GM12878 (cell line): ENCODE results near the gene ESPL1. TPM values are rescaled to one million over a fixed set of nuclear protein-coding genes. Genes with fewer than 3 reads are reported as not detected.

Experiments
- ATAC-seq: fragments of 200-7000 bp; cut with Tn5 transposase; 3 replicates; pipeline ENCODE4 v1.9.1; 2020; ENCODE audit warnings: mild to moderate bottlenecking, moderate library complexity
- BruUV-seq: library from RNA; stranded (reverse); fragments of 400-500 nt; replicated peaks from 2 replicates; lab custom pipeline; 2021; lab: Mats Ljungman, UMichigan
- CTCF ChIA-PET: fragments of 300-600 bp; sonication (Branson Sonifier 250); formaldehyde crosslinking; extraction: SDS; loops from one replicate; lab custom pipeline; 2021; ENCODE audit warnings: inconsistent platforms; lab: Yijun Ruan, JAX
- POLR2A ChIA-PET: fragments of 350-600 bp; formaldehyde crosslinking; extraction: SDS; loops from one replicate; lab custom pipeline; 2021; ENCODE audit warnings: inconsistent platforms; lab: Charles Lee
- RAD21 ChIA-PET: fragments of 300-600 bp; sonication (Branson Sonifier 250); formaldehyde crosslinking; loops from one replicate; lab custom pipeline; 2023; ENCODE audit warnings: antibody characterized with exemption; ENCODE audit not compliant: unreplicated experiment; lab: Charles Lee
- SMC1A ChIA-PET: fragments of 300-600 bp; sonication (Branson Sonifier 250); formaldehyde crosslinking; loops from one replicate; lab custom pipeline; 2023; ENCODE audit not compliant: unreplicated experiment, uncharacterized antibody; lab: Charles Lee
- DNase-seq: peaks from one replicate; pipeline ENCODE4 v3.0.0-alpha.2; 2011; ENCODE audit warnings: low read depth, low spot score
- FAIRE-seq: peaks from 3 replicates; lab custom pipeline; 2011; peaks lifted over from hg19 to GRCh38; lab: Jason Lieb, UNC
- H2AFZ ChIP-seq: 2 replicates; pipeline ENCODE4 v1.6.0; 2011; ENCODE audit warnings: low read depth, low read length, control low read depth; ENCODE audit not compliant: control insufficient read depth
- H3K27ac ChIP-seq: 2 replicates; pipeline ENCODE4 v1.5.1; 2011; ENCODE audit warnings: control low read depth; ENCODE audit not compliant: control insufficient read depth, insufficient read depth
- H3K27me3 ChIP-seq, 2 experiments: replicated peaks in 1 of 2; 2 replicates each; pipeline versions ENCODE4 v1.6.0 to v1.6.1; 2011; ENCODE audit warnings: low read length in 1 of 2; ENCODE audit not compliant: control insufficient read depth in 2 of 2, insufficient read depth in 2 of 2
- H3K36me3 ChIP-seq, 2 experiments: 2 replicates each; pipeline ENCODE4 v1.5.1; 2011; ENCODE audit warnings: low read length in 1 of 2; ENCODE audit not compliant: control insufficient read depth in 2 of 2, insufficient read depth in 2 of 2
- H3K4me1 ChIP-seq: 2 replicates; pipeline ENCODE4 v1.6.1; 2011; ENCODE audit warnings: mild to moderate bottlenecking, low read length, moderate library complexity, mixed read lengths; ENCODE audit not compliant: control insufficient read depth, insufficient read depth
- H3K4me2 ChIP-seq: 2 replicates; pipeline ENCODE4 v1.6.0; 2011; ENCODE audit warnings: control low read depth; ENCODE audit not compliant: control insufficient read depth, insufficient read depth
- H3K4me3 ChIP-seq: fragments of 200-600 bp; sonication (generic); 2 replicates; pipeline ENCODE4 v1.5.1; 2016
- H3K79me2 ChIP-seq: 2 replicates; pipeline ENCODE4 v1.6.0; 2011; ENCODE audit warnings: low read length; ENCODE audit not compliant: control insufficient read depth, insufficient read depth
- H3K9ac ChIP-seq: 2 replicates; pipeline ENCODE4 v1.8.0; 2011; ENCODE audit warnings: low read length, control low read depth, mixed read lengths; ENCODE audit not compliant: control insufficient read depth, insufficient read depth
- H3K9me3 ChIP-seq: replicated peaks from 3 replicates; pipeline ENCODE4 v1.5.1; 2011; ENCODE audit warnings: mild to moderate bottlenecking, low read length; ENCODE audit not compliant: control insufficient read depth, insufficient read depth
- H4K20me1 ChIP-seq: 2 replicates; pipeline ENCODE4 v1.6.0; 2011; ENCODE audit not compliant: control insufficient read depth, insufficient read depth
- FOXM1 ChIP-seq: IDR thresholded peaks from 2 replicates; pipeline ENCODE4 v1.6.1; 2012; ENCODE audit warnings: low read depth, mild to moderate bottlenecking, inconsistent platforms, low read length, moderate library complexity
- MTA2 ChIP-seq: fragments of 450-650 bp; IDR thresholded peaks from 2 replicates; pipeline ENCODE4 v1.6.1; 2016; ENCODE audit warnings: low read depth, mild to moderate bottlenecking, moderate library complexity
- NFXL1 ChIP-seq: fragments of 450-650 bp; IDR thresholded peaks from 2 replicates; pipeline ENCODE4 v1.6.1; 2017; ENCODE audit warnings: antibody characterized with exemption, mild to moderate bottlenecking, borderline replicate concordance
- NFYA ChIP-seq: IDR thresholded peaks from 2 replicates; pipeline ENCODE4 v1.6.1; 2011; ENCODE audit warnings: low read depth, mild to moderate bottlenecking, low read length, improper control_type of control experiment, borderline replicate concordance
- POLR2AphosphoS5 ChIP-seq: IDR thresholded peaks from 2 replicates; pipeline ENCODE4 v1.6.1; 2011; ENCODE audit warnings: mild to moderate bottlenecking, low read length, inconsistent platforms
- SREBF2 ChIP-seq: IDR thresholded peaks from 2 replicates; pipeline ENCODE4 v1.6.1; 2012; ENCODE audit warnings: mild to moderate bottlenecking, low read length
- SRF ChIP-seq, 2 experiments: IDR thresholded peaks; 2 replicates each; pipeline ENCODE4 v1.6.1; 2011; ENCODE audit warnings: low read depth in 2 of 2, low read length in 2 of 2, mild to moderate bottlenecking in 1 of 2, moderate library complexity in 1 of 2
- ZBED1 ChIP-seq: IDR thresholded peaks from 2 replicates; pipeline ENCODE4 v1.6.1; 2016; ENCODE audit warnings: borderline replicate concordance
- ZSCAN29 ChIP-seq: fragments of 450-650 bp; IDR thresholded peaks from 2 replicates; pipeline ENCODE4 v1.6.1; 2017; ENCODE audit warnings: mild to moderate bottlenecking, moderate library complexity
- WGBS: methylation state at CpG from one replicate; pipeline ENCODE4 v1.1.6; 2016; ENCODE audit warnings: low lambda C conversion rate; ENCODE audit not compliant: insufficient replicate concordance, insufficient coverage; ENCODE audit errors: missing lambda C conversion rate; 5-methylcytosine and 5-hydroxymethylcytosine counted together
- in situ Hi-C: fragments of 300-500 bp; cut with MboI; formaldehyde crosslinking; loops from 9 replicates; pipeline ENCODE4 v1.14.3; 2018; ENCODE audit warnings: mixed read lengths
- intact Hi-C: fragments of 100-400 bp; cut with micrococcal nuclease; formaldehyde crosslinking; loops from one replicate; pipeline ENCODE4 v1.14.2; 2022; ENCODE audit not compliant: unreplicated experiment
- polyA plus RNA-seq, 11 experiments: library from polyadenylated mRNA; depleted of rRNA in 4 of 11; unstranded in 6 of 11; stranded (reverse) in 5 of 11; fragments of >200 nt; fragmentation: Nextera tagmentation in 4 of 11; fragmentation: Illumina TruSeq in 1 of 11; extraction: Ambion mirVana in 4 of 11; extraction: Trizol in 1 of 11; gene quantifications; 1 replicate in 1 of 11; 2 replicates in 10 of 11; pipeline versions ENCODE4 v1.2.1 to v1.2.3, GENCODE V29; 2011 to 2016; ENCODE audit warnings: inconsistent platforms in 2 of 11, missing spikeins in 2 of 11, low read depth in 1 of 11
- total RNA-seq, 4 experiments: library from RNA; depleted of rRNA in 3 of 4; stranded (reverse); fragments of >200 nt in 3 of 4; fragmentation: Illumina TruSeq in 1 of 4; extraction: Trizol in 1 of 4; gene quantifications; 2 replicates each; pipeline versions ENCODE4 v1.2.1 to v1.2.3, GENCODE V29; 2013 to 2021
- TF ChIP-seq, protein P1 (sequence below): fragments of 450-650 bp; IDR thresholded peaks from 2 replicates; pipeline ENCODE4 v1.6.1; 2016; ENCODE audit warnings: mild to moderate bottlenecking
- TF ChIP-seq, protein P2 (sequence below): fragments of 450-650 bp; IDR thresholded peaks from 2 replicates; pipeline ENCODE4 v1.6.1; 2017; ENCODE audit warnings: antibody characterized with exemption, mild to moderate bottlenecking, moderate library complexity

ESPL1 gene
- total and polyA plus RNA-seq, 10 of the 15 experiments (the other 5 are each of a cell fraction or from before 2014, with no cell fraction given) = 2.1 to 61.9 (median 21.2) TPM

DNA sequence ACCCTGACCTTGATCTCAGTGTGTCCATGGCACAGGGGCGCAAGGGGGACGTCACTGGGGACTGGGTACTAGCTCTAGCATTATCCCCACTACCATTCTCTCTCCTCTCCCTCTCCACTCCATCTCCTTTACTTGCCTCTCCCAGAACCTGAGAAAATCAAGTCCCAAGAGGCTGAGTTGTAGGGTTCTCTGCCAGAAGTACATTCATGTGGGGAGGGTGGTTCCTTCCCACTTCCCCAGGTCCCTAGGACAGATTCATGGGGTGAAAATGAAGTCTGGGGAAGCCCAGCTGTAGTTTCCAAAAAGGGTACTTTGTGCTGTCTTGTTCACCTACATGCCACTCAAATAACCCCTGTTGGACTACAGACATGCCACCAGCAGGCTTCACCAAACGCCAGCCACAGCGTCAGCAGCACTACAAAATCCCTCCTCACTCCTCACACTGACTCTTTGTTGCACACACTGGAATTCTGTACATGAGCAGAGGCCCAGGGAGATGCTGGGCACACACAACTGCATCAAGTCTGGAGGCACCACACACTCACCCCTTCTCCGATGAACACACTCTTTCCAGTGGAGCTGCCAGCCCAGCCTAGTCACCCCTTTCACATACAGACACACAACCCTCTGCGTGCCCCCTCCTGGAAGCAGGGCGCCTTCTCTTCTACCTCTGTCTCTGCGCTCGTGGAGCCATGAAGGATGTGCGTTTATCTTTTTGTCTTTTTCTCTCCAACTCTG is 43.0 kb upstream of the ESPL1 start:
- Histone ChIP-seq H4K20me1 (no peaks in the 10 kb centered on the region), H3K9ac (no peak overlapping the region), H3K79me2 (no peaks in the 10 kb centered on the region), H3K36me3 (no peaks in the 10 kb centered on the region), H3K27ac (no peak overlapping the region), H3K4me1 (peaks cover 10% of the 10 kb centered on the region), H3K27me3 (no peaks in the 10 kb centered on the region), H3K9me3 (no peaks in the 10 kb centered on the region), H2AFZ (no peak overlapping the region), H3K4me2 (no peak overlapping the region), H3K4me3 (no peak overlapping the region)
- ChIA-PET RAD21 (no interaction called here), CTCF (interaction anchor here (0.8 to 1.4 kb wide), 4 partner anchors 9 to 28 kb away, joined by 3 to 6 read pairs (median 3); no protein-coding TSS in a partner anchor), SMC1A (interaction anchor here (1.1 kb wide), 2 partner anchors 8 to 43 kb away, joined by 4 read pairs; partner anchors contain the start of gene ESPL1), POLR2A (no interaction called here)
- ATAC-seq (no peak), FAIRE-seq (no peak), DNase-seq (no peak)
- 58% methylated on average over 10 of the region's 10 CpGs for WGBS
- no TSS peak for BruUV-seq
- intact Hi-C loops = loop anchor here (5.0 kb wide), 1 partner anchor 42 kb away; the partner anchor contains the start of gene ESPL1
- in situ Hi-C loops = no loop called here
- TF ChIP-seq FOXM1 (no peak), ZSCAN29 (no peak), NFXL1 (no peak), SRF (IDR thresholded peaks at IDR 0.05; ENCODE audit: low read depth in 2 of 2, low read length in 2 of 2) (no peak)

DNA sequence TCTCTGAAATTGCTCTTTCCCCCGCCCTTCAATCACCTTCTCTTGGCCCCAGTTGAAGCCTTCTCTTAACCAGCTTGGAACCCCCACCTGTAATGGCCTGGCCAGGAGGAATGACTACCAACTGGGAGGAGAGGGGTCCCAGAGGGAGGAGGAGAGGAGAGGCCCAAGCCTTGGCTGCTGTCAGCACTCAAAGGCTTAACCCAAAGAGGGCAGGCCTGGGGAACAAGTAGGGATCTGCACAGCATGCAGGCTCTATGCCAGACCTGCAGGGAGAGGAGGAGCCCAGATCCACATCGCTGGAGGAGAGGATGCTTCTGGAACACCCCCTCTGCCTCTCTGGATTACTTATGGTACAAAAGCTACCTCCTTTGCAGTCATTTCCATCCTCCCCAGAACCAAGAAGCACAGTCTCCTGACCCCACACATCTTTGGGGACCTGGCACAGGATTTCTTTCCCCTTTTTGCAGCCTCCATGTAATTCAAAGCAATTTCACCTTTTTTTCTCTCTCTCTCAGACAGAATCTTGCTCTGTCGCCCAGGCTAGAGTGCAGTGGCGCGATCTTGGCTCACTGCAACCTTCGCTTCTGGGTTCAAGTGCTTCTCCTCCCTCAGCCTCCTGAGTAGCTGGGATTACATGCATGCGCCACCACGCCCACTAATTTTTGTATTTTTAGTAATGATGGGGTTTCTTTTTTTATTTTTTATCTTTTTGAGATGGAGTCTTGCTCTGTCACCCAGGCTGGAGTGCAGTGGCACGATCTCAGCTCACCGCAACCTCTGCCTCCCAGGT is 42.3 kb upstream of the ESPL1 start:
- RAD21 ChIA-PET = no interaction called here
- no TSS peak for BruUV-seq
- ATAC-seq = no peak
- SMC1A ChIA-PET = interaction anchor here (1.1 kb wide), 1 partner anchor 8 kb away, joined by 4 read pairs; no protein-coding TSS in a partner anchor
- Histone ChIP-seq H3K9ac (no peak overlapping the region), H3K79me2 (no peaks in the 10 kb centered on the region), H3K4me3 (no peak overlapping the region), H4K20me1 (no peaks in the 10 kb centered on the region), H3K27me3 (no peaks in the 10 kb centered on the region), H3K4me1 (peaks cover 10% of the 10 kb centered on the region), H3K36me3 (no peaks in the 10 kb centered on the region), H3K4me2 (no peak overlapping the region), H3K9me3 (no peaks in the 10 kb centered on the region), H3K27ac (no peak overlapping the region), H2AFZ (no peak overlapping the region)
- DNase-seq = no peak
- 74% methylated on average over 10 of the region's 10 CpGs for WGBS
- POLR2A ChIA-PET = no interaction called here
- no peak for FAIRE-seq
- intact Hi-C loops (no loop called here), in situ Hi-C loops (no loop called here)
- CTCF ChIA-PET = interaction anchor here (0.7 to 1.4 kb wide), 4 partner anchors 13 to 27 kb away, joined by 3 to 6 read pairs (median 4); no protein-coding TSS in a partner anchor
- TF ChIP-seq, protein P1, sequence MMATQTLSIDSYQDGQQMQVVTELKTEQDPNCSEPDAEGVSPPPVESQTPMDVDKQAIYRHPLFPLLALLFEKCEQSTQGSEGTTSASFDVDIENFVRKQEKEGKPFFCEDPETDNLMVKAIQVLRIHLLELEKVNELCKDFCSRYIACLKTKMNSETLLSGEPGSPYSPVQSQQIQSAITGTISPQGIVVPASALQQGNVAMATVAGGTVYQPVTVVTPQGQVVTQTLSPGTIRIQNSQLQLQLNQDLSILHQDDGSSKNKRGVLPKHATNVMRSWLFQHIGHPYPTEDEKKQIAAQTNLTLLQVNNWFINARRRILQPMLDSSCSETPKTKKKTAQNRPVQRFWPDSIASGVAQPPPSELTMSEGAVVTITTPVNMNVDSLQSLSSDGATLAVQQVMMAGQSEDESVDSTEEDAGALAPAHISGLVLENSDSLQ = no peak
- TF ChIP-seq ZBED1 = no peak
- no peak for TF ChIP-seq POLR2AphosphoS5
- TF ChIP-seq, protein P2, sequence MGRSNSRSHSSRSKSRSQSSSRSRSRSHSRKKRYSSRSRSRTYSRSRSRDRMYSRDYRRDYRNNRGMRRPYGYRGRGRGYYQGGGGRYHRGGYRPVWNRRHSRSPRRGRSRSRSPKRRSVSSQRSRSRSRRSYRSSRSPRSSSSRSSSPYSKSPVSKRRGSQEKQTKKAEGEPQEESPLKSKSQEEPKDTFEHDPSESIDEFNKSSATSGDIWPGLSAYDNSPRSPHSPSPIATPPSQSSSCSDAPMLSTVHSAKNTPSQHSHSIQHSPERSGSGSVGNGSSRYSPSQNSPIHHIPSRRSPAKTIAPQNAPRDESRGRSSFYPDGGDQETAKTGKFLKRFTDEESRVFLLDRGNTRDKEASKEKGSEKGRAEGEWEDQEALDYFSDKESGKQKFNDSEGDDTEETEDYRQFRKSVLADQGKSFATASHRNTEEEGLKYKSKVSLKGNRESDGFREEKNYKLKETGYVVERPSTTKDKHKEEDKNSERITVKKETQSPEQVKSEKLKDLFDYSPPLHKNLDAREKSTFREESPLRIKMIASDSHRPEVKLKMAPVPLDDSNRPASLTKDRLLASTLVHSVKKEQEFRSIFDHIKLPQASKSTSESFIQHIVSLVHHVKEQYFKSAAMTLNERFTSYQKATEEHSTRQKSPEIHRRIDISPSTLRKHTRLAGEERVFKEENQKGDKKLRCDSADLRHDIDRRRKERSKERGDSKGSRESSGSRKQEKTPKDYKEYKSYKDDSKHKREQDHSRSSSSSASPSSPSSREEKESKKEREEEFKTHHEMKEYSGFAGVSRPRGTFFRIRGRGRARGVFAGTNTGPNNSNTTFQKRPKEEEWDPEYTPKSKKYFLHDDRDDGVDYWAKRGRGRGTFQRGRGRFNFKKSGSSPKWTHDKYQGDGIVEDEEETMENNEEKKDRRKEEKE = no peak
- no peak for TF ChIP-seq MTA2
- no peak for TF ChIP-seq SREBF2
- TF ChIP-seq NFYA = no peak
